Suprapubic skin (tissue), 4 donors: ENCODE data around the gene CPT1C.

ENCODE experiments used
- EP300 ChIP-seq: sonication (generic); formaldehyde crosslinking; IDR thresholded peaks from one replicate; pipeline ENCODE4 v1.6.1; 2017; ENCODE audit warnings: antibody characterized with exemption
- POLR2A ChIP-seq, 2 donors: fragments of 450-650 bp; IDR thresholded peaks; one replicate each; pipeline ENCODE4 v1.6.1; 2017; ENCODE audit warnings: antibody characterized with exemption in 2 of 2, mild to moderate bottlenecking in 2 of 2, moderate library complexity in 2 of 2
- POLR2AphosphoS5 ChIP-seq, 3 donors: sonication (generic); formaldehyde crosslinking; IDR thresholded peaks; one replicate each; pipeline ENCODE4 v1.6.1; 2017; ENCODE audit warnings: antibody characterized with exemption in 3 of 3
- TF ChIP-seq, protein P1 (sequence below), 2 donors: fragments of 200-600 bp in 1 of 2; fragments of 450-650 bp in 1 of 2; sonication (generic) in 1 of 2; IDR thresholded peaks; one replicate each; pipeline ENCODE4 v1.5.1; 2016 to 2019; ENCODE audit warnings: antibody characterized with exemption in 2 of 2, mild to moderate bottlenecking in 1 of 2, moderate library complexity in 1 of 2

DNA sequence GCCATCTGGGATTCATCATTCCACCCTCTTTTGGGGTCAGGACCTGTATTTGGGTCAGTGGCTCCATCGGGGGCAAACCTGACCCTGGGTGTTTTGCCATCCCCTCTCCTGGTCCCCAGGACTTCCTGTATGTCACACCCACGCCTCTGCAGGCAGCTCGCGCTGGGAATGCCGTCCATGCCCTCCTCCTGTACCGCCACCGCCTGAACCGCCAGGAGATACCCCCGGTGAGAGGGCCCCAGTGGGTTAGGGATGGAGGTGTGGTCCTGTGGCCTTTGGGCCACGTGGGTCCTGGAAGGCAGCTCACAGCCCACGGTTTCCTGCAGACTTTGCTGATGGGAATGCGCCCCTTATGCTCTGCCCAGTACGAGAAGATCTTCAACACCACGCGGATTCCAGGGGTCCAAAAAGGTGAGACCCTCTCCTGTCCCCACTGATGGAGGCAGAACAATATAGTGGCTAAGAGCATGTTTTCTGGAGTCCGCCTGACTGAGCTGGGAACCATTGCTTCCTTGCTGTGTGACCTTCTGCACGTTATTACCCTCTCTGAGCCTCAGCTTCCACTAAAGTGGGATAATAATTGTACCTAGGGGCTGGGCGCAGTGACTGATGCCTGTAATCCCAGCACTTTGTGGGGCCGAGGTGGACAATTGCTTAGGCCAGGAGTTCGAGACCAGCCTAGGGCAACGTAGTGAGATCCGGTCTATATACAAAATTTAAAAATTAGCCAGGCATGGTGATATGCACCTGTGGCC, 14.1 kb downstream of the CPT1C start:
- TF ChIP-seq POLR2A (IDR thresholded peaks at IDR 0.05) (no peak), POLR2AphosphoS5 (IDR thresholded peaks at IDR 0.05) (no peak), EP300 (no peak)
- TF ChIP-seq, protein P1, sequence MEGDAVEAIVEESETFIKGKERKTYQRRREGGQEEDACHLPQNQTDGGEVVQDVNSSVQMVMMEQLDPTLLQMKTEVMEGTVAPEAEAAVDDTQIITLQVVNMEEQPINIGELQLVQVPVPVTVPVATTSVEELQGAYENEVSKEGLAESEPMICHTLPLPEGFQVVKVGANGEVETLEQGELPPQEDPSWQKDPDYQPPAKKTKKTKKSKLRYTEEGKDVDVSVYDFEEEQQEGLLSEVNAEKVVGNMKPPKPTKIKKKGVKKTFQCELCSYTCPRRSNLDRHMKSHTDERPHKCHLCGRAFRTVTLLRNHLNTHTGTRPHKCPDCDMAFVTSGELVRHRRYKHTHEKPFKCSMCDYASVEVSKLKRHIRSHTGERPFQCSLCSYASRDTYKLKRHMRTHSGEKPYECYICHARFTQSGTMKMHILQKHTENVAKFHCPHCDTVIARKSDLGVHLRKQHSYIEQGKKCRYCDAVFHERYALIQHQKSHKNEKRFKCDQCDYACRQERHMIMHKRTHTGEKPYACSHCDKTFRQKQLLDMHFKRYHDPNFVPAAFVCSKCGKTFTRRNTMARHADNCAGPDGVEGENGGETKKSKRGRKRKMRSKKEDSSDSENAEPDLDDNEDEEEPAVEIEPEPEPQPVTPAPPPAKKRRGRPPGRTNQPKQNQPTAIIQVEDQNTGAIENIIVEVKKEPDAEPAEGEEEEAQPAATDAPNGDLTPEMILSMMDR (IDR thresholded peaks at IDR 0.05), result no peak
